Erythroblast (primary cell): ENCODE data around the gene FAAP20.

Experiments
- GATA1 ChIP-seq: IDR thresholded peaks from 2 replicates; pipeline ENCODE4 v1.6.1; 2011; ENCODE audit warnings: low read depth, mild to moderate bottlenecking, control low read depth, low read length, moderate library complexity
- POLR2A ChIP-seq: IDR thresholded peaks from 2 replicates; pipeline ENCODE4 v1.6.1; 2011; ENCODE audit warnings: mild to moderate bottlenecking, low read length

- no peak for TF ChIP-seq POLR2A
- TF ChIP-seq GATA1, result no peak
Observed at GRCh38 chr1:2175681-2176454, 18.7 kb downstream of the FAAP20 start.
